Epithelial cell of alveolus of lung (primary cell): ENCODE measurements around the gene PARP8. TPM values are rescaled to one million over a fixed set of nuclear protein-coding genes. Genes with fewer than 3 reads are reported as not detected.

Source experiments
- total RNA-seq: library from RNA; depleted of rRNA; stranded (reverse); fragments of >200 nt; gene quantifications from 2 replicates; pipeline ENCODE4 v1.2.1, GENCODE V29; 2015

The PARP8 gene, protein sequence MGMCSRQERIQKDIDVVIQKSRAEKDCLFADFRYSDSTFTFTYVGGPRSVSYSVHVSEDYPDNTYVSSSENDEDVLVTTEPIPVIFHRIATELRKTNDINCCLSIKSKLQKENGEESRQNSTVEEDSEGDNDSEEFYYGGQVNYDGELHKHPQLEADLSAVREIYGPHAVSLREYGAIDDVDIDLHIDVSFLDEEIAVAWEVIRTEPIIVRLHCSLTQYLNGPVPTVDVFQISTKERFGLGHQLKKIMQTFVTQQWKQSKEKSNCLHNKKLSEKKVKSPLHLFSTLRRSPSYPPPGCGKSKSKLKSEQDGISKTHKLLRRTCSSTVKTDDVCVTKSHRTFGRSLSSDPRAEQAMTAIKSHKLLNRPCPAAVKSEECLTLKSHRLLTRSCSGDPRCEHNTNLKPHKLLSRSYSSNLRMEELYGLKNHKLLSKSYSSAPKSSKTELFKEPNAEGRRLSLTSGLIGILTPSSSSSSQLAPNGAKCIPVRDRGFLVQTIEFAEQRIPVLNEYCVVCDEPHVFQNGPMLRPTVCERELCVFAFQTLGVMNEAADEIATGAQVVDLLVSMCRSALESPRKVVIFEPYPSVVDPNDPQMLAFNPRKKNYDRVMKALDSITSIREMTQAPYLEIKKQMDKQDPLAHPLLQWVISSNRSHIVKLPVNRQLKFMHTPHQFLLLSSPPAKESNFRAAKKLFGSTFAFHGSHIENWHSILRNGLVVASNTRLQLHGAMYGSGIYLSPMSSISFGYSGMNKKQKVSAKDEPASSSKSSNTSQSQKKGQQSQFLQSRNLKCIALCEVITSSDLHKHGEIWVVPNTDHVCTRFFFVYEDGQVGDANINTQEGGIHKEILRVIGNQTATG
- 4.3 and 6.7 TPM in 2 replicates for total RNA-seq

DNA sequence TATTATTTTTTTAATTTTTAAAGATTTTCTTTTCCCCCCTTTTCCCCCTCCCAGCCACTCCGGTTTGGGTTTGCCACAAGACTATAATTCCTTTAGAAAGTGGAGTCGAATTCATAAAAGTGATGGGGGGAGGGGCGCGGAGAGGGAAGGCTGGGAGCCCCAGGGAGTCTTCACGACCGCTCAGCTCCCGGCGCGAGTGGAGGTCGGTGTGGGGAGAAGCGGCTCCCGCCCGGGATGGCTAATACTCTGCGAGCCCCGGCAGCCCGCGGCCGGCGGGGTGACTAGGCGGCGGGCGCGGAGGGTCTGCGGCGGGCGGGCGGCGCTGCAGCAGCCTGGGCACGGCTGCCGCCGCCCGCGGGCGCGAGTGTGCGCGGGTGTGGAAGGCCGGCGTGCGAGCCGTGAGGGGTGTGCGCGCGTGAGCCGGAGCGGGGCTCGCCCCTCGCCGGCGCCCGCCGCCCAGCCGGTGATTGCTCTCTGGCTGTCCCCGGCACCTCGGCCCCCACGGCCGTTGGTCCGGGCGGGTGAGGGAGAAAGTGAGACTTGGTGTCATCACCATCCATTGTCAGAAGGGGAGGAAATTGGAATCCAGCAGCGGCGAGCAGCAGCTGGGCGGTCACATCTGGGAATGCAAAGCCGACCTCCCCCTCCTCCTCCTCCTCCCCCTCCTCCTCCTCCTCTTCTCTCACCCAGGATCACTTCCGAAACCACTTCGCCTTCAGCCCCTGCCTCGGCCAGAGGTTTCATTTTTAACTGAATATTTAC is at the start of gene PARP8:
PARP8 (plus strand) TSS at position 377 of the 762 bp plus-strand sequence. CDS start 459 bp downstream, outside the sequence.

Other genes with a start within 250 kb of the PARP8 start
- gene EMB, start 225.3 kb upstream of the PARP8 start, total RNA-seq: 0.32 and 3.2 TPM in 2 replicates